ENCODE results near the gene NBPF10. TPM values are rescaled to one million over a fixed set of nuclear protein-coding genes. Genes with fewer than 3 reads are reported as not detected.
"Not testable (repeated sequence)": the region's sequence is repeated elsewhere in the genome, so short reads cannot be mapped to it uniquely, and the experiment has no call there.

Gene NBPF10, protein sequence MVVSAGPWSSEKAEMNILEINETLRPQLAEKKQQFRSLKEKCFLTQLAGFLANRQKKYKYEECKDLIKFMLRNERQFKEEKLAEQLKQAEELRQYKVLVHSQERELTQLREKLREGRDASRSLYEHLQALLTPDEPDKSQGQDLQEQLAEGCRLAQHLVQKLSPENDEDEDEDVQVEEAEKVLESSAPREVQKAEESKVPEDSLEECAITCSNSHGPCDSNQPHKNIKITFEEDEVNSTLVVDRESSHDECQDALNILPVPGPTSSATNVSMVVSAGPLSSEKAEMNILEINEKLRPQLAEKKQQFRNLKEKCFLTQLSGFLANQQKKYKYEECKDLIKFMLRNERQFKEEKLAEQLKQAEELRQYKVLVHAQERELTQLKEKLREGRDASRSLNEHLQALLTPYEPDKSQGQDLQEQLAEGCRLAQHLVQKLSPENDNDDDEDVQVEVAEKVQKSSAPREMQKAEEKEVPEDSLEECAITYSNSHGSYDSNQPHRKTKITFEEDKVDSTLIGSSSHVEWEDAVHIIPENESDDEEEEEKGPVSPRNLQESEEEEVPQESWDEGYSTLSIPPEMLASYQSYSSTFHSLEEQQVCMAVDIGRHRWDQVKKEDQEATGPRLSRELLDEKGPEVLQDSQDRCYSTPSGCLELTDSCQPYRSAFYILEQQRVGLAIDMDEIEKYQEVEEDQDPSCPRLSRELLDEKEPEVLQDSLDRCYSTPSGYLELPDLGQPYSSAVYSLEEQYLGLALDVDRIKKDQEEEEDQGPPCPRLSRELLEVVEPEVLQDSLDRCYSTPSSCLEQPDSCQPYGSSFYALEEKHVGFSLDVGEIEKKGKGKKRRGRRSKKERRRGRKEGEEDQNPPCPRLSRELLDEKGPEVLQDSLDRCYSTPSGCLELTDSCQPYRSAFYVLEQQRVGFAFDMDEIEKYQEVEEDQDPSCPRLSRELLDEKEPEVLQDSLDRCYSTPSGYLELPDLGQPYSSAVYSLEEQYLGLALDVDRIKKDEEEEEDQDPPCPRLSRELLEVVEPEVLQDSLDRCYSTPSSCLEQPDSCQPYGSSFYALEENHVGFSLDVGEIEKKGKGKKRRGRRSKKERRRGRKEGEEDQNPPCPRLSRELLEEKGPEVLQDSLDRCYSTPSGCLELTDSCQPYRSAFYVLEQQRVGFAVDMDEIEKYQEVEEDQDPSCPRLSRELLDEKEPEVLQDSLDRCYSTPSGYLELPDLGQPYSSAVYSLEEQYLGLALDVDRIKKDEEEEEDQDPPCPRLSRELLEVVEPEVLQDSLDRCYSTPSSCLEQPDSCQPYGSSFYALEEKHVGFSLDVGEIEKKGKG (N-terminal part only)
- total RNA-seq (2014; rRNA removed; shearing (Covaris generic); ENCODE audit: low replicate concordance), result 0.07 and 0.23 TPM in 2 replicates

- DNase-seq (ENCODE audit: low read depth); in situ Hi-C loops (cut with HindIII; ENCODE audit: low pct_unique_long_range_greater_than_20kb, low sequenced_read_pairs): not testable (repeated sequence)
Measured at GRCh38 chr1:146144465-146144864, at the start of gene NBPF10. Gene NBPF10 (minus strand): TSS chr1:146144804. CDS start chr1:146144769, 35 bp downstream.

DNA sequence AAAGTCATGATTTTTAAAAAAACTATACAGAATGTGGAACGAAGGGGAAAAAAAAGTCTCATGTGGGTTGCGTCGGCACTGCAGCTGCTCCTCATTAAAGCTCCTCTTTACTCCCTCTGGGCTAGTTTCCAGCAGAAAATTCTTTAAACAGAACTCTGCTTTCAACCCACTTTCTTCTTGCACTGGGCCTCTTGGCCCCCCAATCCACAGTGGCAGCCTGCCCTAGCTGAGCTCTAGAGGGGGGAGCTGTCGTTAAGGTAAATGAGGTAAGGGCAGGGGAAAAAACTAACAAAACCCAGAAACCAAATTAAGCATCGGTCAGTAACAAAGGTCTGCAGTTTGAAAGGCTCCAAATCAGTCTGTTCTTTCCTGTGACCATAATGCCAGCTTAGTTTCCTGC lies 29.9 kb upstream of the NBPF10 start:
- in situ Hi-C loops (cut with HindIII; ENCODE audit: low pct_unique_long_range_greater_than_20kb, low sequenced_read_pairs); DNase-seq (ENCODE audit: low read depth): not testable (repeated sequence)

DNA sequence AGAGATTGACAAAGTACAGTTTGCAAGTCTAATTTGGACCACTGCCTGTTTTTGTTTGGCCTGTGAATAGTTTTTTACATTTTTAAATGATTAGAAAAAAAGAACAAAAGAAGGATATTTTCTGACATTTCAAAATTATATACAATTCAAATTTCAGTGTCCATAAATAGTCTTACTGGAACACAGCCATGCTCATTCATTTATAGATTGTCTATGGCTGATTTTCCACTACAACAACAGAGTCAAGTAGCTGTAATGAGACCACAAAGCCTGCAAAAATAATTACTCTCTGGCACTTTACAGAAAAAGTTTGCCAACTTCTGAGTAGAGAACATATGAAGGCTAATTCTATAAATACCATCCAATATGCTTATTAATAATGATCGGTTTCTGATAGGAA lies 23.1 kb upstream of the NBPF10 start:
- in situ Hi-C loops (cut with HindIII; ENCODE audit: low pct_unique_long_range_greater_than_20kb, low sequenced_read_pairs); DNase-seq (ENCODE audit: low read depth): not testable (repeated sequence)

- DNase-seq (ENCODE audit: low read depth); in situ Hi-C loops (cut with HindIII; ENCODE audit: low pct_unique_long_range_greater_than_20kb, low sequenced_read_pairs): not testable (repeated sequence)
Measured at GRCh38 chr1:146167273-146167672, 22.7 kb upstream of the NBPF10 start.

Other genes starting within 250 kb of the NBPF10 start
- not detected in 2 replicates for gene ITGA10, start 234.8 kb downstream of the NBPF10 start, total RNA-seq (2014; rRNA removed; shearing (Covaris generic); ENCODE audit: low replicate concordance)
- gene PEX11B, start 226.1 kb downstream of the NBPF10 start, total RNA-seq (2014; rRNA removed; shearing (Covaris generic); ENCODE audit: low replicate concordance), result 23.9 and 36.0 TPM in 2 replicates
- gene RBM8A, start 217.3 kb downstream of the NBPF10 start, total RNA-seq (2014; rRNA removed; shearing (Covaris generic); ENCODE audit: low replicate concordance), result 65.6 and 82.0 TPM in 2 replicates
- 19.8 and 26.9 TPM in 2 replicates for gene LIX1L, start 186.8 kb downstream of the NBPF10 start, total RNA-seq (2014; rRNA removed; shearing (Covaris generic); ENCODE audit: low replicate concordance)
- 0.74 TPM in 1 of 2 replicates, not detected in the other for gene ANKRD34A, start 180.2 kb downstream of the NBPF10 start, total RNA-seq (2014; rRNA removed; shearing (Covaris generic); ENCODE audit: low replicate concordance)
- gene POLR3GL, start 180.1 kb downstream of the NBPF10 start, total RNA-seq (2014; rRNA removed; shearing (Covaris generic); ENCODE audit: low replicate concordance), result 18.9 and 35.2 TPM in 2 replicates
- gene TXNIP, start 148.2 kb downstream of the NBPF10 start, total RNA-seq (2014; rRNA removed; shearing (Covaris generic); ENCODE audit: low replicate concordance), result 125 and 142 TPM in 2 replicates
- gene HJV, start 123.1 kb downstream of the NBPF10 start, total RNA-seq (2014; rRNA removed; shearing (Covaris generic); ENCODE audit: low replicate concordance), result not detected in 2 replicates
- 34.2 and 34.5 TPM in 2 replicates for gene NOTCH2NLA, start 84.2 kb upstream of the NBPF10 start, total RNA-seq (2014; rRNA removed; shearing (Covaris generic); ENCODE audit: low replicate concordance)